IPS DF 6.9 (cell line): ENCODE measurements around the gene ANKMY1.

Experiments
- DNase-seq: peaks from one replicate; pipeline ENCODE4 v3.0.0-alpha.2; 2013; ENCODE audit warnings: low read depth, low spot score
- H3K27ac ChIP-seq: one replicate; pipeline ENCODE4 v1.5.1; 2013; ENCODE audit warnings: low read length, control low read depth
- H3K27me3 ChIP-seq: 2 replicates; pipeline ENCODE4 v1.6.1; 2013; ENCODE audit warnings: mild to moderate bottlenecking, low read length; ENCODE audit not compliant: control insufficient read depth, insufficient read depth
- H3K36me3 ChIP-seq: 2 replicates; pipeline ENCODE4 v1.6.1; 2013; ENCODE audit warnings: low read length; ENCODE audit not compliant: control insufficient read depth, insufficient read depth
- H3K4me1 ChIP-seq: 2 replicates; pipeline ENCODE4 v1.6.1; 2013; ENCODE audit warnings: low read length; ENCODE audit not compliant: control insufficient read depth, insufficient read depth
- H3K4me3 ChIP-seq: 2 replicates; pipeline ENCODE4 v1.5.1; 2013; ENCODE audit warnings: mild to moderate bottlenecking, low read length
- H3K9me3 ChIP-seq: 2 replicates; pipeline ENCODE4 v1.6.1; 2013; ENCODE audit warnings: low read length, inconsistent platforms; ENCODE audit not compliant: control insufficient read depth, insufficient read depth
- WGBS: extraction: QIAGEN DNeasy Blood & Tissue Kit; methylation state at CpG from one replicate; pipeline ENCODE4 v1.1.7; 2013; ENCODE audit warnings: mixed read lengths, missing lambda C conversion rate; ENCODE audit not compliant: insufficient read length, insufficient coverage; 5-methylcytosine and 5-hydroxymethylcytosine counted together

ANKMY1 gene, protein sequence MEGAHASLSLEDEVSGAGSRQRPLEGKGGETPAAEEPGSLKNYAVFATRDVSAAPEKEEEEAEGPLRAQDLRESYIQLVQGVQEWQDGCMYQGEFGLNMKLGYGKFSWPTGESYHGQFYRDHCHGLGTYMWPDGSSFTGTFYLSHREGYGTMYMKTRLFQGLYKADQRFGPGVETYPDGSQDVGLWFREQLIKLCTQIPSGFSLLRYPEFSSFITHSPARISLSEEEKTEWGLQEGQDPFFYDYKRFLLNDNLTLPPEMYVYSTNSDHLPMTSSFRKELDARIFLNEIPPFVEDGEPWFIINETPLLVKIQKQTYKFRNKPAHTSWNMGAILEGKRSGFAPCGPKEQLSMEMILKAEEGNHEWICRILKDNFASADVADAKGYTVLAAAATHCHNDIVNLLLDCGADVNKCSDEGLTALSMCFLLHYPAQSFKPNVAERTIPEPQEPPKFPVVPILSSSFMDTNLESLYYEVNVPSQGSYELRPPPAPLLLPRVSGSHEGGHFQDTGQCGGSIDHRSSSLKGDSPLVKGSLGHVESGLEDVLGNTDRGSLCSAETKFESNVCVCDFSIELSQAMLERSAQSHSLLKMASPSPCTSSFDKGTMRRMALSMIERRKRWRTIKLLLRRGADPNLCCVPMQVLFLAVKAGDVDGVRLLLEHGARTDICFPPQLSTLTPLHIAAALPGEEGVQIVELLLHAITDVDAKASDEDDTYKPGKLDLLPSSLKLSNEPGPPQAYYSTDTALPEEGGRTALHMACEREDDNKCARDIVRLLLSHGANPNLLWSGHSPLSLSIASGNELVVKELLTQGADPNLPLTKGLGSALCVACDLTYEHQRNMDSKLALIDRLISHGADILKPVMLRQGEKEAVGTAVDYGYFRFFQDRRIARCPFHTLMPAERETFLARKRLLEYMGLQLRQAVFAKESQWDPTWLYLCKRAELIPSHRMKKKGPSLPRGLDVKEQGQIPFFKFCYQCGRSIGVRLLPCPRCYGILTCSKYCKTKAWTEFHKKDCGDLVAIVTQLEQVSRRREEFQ

DNA sequence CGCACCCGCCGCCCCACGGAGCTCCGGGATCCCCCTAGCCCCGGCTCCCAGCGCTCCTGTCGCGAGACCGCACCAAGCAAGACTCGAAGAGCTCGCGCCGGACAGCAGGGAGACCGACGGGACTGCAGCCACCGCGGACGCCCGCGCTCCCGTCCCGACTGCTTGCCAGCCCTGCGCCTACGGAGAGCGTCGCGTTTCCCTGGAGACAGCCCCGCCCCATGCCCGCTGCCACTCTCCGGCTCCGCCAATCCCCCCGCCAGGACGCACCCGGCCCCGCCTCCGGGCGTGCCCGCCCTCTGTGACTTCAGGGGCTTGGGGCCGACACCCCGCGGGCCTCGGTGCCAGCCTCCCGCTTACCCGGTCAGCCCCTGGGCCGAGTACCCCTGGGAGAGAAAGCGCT lies at the start of gene ANKMY1:
Gene ANKMY1 (minus strand): TSS at position 181 of the 400 bp plus-strand sequence. CDS start 653 bp downstream, outside the sequence.
- Histone ChIP-seq H3K36me3 (no peaks in the 10 kb centered on the region), H3K9me3 (no peaks in the 10 kb centered on the region), H3K27me3 (no peaks in the 10 kb centered on the region; the same call in 1 of the 2 replicates), H3K4me3 (no peak within 1 kb of the TSS; the same call in 1 of the 2 replicates), H3K27ac (no peak within 1 kb of the TSS), H3K4me1 (no peaks in the 10 kb centered on the region; the same call in 1 of the 2 replicates)
- no CpG with 5 or more reads among the region's 47 CpGs for WGBS
- DNase-seq, result no peak

DNA sequence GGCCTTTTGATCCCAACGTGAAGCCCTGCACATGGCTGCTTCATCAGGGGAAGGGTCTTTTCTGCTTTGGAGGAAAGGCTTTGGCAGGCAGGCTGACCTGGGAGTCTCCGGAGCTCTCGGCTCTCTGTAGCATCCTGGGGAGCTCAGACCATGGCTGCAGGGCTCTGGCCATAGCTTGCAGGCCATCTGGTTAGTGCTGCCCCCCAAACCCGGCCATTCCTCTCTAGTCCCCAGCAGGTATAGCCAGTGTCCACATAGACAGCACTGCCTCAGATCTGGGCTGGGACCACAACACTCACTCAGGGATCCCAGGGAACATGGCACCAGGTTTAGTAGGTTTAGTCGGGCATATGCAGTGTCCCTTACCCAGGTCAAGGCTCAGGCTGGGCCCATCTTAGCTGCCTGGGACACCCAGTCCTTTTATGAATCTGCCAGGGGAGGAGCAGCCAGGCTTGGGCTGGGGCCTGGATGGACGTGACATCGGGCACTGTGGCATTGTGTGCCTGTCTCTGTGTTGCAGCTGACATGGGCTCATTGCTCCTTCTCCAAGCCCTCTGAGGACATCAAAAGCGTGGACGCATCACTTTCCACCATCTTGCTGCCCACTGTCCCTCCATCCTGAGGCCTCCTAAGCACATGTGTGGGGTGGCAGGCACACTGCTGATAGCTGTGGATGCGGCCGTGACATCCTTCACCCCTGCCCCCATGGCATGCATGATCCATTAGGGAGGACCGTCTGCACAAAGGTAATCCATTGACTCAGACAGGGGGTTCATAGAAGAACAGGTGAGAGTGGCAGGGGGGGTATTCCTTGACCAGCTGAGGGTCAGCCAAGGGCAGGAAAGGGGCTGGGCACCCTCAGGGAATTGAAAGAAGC lies 48.3 kb upstream of the ANKMY1 start:
- no peaks in the 10 kb centered on the region for H3K36me3 ChIP-seq
- H3K27me3 ChIP-seq, result no peaks in the 10 kb centered on the region
- H3K4me1 ChIP-seq, result no peaks in the 10 kb centered on the region
- H3K27ac ChIP-seq, result no peak overlapping the region
- DNase-seq, result no peak
- no peak overlapping the region for H3K4me3 ChIP-seq
- no CpG with 5 or more reads among the region's 12 CpGs for WGBS
- no peaks in the 10 kb centered on the region for H3K9me3 ChIP-seq

DNA sequence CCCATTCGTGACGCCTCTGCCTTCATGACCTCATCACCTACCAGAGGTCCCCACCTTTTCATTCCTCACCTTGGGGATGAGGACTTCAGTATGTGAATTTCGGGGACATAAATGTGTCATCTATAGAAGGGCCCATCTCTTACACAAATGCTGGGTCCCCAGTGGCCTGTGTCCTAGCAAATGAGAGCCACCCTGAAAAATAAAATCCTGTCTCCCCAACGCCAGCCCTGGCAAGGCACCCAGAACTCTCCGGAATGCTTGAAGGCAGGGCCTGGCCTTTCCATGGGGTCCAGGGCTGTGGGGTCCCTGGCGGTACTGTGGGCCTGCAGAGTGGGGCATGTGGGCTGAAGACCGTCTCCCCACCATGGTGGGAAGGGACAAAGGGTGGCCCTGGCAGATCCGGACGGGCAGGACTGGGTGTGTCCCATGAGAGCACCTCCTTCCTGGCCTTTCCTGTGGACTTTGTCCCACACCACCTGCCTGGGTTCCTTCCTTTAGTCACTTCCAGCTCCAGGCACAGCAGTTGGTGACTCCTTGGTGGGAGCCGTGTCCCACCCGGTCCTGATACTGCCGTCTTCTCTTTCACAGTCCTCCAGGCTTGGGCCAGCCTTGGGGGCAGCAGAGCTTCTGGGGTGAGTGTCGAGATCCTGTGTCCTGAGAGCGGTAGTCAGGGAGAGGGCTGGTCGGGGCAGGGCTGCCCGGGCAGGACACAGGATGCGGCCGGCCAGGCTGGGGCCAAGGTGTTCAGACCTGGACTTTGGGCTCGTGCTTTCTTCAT lies 47.3 kb upstream of the ANKMY1 start:
- Histone ChIP-seq H3K4me1 (no peaks in the 10 kb centered on the region), H3K9me3 (no peaks in the 10 kb centered on the region), H3K36me3 (no peaks in the 10 kb centered on the region), H3K27me3 (no peaks in the 10 kb centered on the region), H3K4me3 (no peak overlapping the region), H3K27ac (no peak overlapping the region)
- WGBS, result no CpG with 5 or more reads among the region's 19 CpGs
- DNase-seq, result no peak

DNA sequence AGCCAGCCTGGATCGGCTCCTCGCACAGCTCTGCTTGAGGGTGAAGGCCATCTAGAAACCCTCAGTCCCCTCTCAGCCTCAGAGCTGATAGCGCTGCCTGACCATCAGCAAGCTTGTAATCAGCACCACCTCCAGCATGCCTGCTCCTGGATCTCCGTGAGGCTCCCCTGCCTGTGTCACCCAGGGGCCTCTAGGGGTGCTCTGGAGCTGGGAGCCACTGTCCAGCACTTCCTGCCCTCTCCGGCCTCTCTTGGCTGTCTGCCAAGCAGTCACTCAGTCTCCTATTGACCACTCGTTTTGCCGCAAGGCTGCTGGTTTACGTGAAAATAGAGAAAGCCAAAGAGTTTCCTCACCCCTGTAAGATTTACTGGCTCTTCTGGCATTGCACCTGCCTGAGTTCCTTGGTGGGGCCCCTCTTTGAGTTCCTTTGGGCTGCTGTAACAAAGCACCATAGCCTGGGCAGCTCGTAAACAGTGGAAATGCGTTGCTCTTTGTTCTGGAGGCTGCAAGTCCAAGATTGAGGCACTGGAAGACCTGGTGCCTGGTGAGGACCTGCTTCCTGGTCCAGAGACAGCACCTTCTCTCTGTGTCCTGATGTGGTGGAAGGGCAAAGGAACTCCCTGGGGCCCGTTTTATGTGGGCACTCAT lies 46.6 kb upstream of the ANKMY1 start:
- H3K36me3 ChIP-seq, result no peaks in the 10 kb centered on the region
- no peaks in the 10 kb centered on the region for H3K27me3 ChIP-seq
- no peak overlapping the region for H3K27ac ChIP-seq
- H3K4me1 ChIP-seq, result no peaks in the 10 kb centered on the region
- no CpG with 5 or more reads among the region's 11 CpGs for WGBS
- DNase-seq, result no peak
- H3K4me3 ChIP-seq, result no peak overlapping the region
- no peaks in the 10 kb centered on the region for H3K9me3 ChIP-seq

DNA sequence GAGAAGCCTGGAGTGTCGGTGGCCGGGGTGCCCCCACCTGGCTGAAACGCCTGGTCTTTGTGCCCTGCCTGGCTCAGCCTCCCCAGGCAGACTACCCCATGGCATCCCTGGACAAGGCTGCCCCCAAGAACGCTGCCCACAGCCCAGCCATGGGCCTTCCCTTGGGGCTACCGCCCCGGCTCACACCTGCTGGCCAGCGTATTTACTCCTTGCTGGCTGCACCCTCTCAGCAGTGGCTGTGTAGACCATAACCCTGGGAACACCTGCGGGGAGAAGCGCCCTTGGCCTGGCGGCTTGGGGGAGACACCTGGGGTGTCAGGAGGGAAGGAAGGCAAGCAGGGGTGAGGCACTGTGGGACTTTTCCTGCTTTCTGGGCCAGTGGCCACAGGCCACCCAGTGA lies 46.1 kb upstream of the ANKMY1 start:
- H3K4me3 ChIP-seq, result no peak overlapping the region
- no peaks in the 10 kb centered on the region for H3K27me3 ChIP-seq
- H3K9me3 ChIP-seq, result no peaks in the 10 kb centered on the region
- H3K27ac ChIP-seq, result no peak overlapping the region
- H3K36me3 ChIP-seq, result no peaks in the 10 kb centered on the region
- H3K4me1 ChIP-seq, result no peaks in the 10 kb centered on the region
- WGBS, result no CpG with 5 or more reads among the region's 10 CpGs
- DNase-seq, result no peak

DNA sequence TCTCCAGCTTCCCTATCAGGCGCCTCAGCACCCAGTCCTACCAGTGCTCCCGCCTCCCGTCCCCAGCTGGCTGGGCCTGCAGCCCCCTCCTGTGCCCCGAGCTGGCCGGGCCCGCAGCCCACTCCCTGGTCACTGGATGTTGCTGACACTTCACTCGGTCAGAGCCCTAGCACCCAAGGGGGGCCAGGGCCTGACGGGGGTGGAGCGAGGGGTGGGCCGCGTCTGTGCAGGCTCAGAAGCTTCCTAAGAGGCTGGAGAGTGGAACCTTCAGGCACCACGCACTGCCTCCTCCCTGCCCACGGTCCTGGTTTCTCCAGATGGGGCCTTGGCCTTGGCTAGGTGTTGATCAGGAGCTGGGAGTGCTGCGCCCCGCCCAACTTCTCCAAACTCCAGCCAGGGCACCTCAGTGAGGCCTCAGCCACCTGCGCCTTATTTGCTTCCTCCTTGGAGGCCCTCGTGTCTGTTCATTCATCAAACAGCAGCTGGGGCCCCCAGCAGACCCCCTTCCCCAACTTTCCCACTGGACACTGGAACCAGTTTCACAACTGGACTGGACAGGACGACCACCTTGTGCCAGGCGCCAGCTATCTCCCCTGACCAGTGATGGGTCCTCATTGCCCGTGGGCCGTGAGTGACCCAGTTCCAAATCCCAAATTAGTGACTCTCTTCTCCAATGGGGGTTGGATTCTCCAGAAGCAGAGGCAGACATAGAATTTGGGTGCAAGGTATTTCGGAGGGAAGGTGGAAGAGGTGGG lies 45.5 kb upstream of the ANKMY1 start:
- H3K36me3 ChIP-seq, result 0 out of 2 replicates have a peak, but pooled peaks cover 4% of the 10 kb centered on the region
- DNase-seq, result no peak
- H3K27me3 ChIP-seq, result no peaks in the 10 kb centered on the region
- H3K4me1 ChIP-seq, result no peaks in the 10 kb centered on the region
- no CpG with 5 or more reads among the region's 22 CpGs for WGBS
- H3K27ac ChIP-seq, result no peak overlapping the region
- no peak overlapping the region for H3K4me3 ChIP-seq
- H3K9me3 ChIP-seq, result no peaks in the 10 kb centered on the region

DNA sequence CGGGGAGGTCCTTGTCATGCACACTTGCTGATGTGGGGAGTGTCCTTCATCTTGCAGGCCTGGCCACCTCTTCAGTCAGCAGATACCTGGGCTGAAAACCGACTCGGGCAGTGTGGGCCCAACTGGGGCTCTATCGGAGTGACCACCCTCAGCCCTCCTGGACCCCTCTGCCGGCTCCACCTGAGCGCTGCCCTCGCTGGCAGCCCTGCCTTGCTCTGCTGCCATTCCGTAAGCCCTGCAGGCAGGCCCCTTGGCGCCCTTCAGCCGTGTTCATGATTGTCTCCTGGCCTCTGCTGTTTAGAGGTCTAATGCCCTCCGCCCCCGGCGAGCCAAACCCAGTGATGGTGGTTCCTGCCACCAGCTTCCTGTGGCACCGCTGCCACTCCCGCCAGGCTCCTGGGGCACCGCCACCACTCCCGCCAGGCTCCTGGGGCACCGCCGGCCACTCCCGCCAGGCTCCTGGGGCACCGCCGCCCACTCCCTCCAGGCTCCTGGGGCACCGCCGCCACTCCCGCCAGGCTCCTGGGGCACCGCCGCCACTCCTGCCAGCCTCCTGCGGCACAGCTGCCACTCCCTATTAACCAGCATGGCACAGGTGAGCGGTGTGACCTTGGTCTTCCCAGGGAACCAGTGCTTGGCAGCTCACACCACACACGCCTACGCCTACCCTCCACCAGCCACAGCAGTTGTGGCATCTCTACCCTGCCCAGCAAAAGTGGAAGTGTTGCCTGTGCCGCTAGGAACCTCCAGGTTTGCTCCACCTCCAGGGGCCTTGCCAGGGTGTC lies 44.7 kb upstream of the ANKMY1 start:
- Histone ChIP-seq H3K36me3 (peaks cover 11% of the 10 kb centered on the region; the same call in 1 of the 2 replicates), H3K27ac (no peak overlapping the region), H3K4me1 (no peaks in the 10 kb centered on the region), H3K27me3 (no peaks in the 10 kb centered on the region), H3K9me3 (no peaks in the 10 kb centered on the region), H3K4me3 (no peak overlapping the region)
- no CpG with 5 or more reads among the region's 32 CpGs for WGBS
- no peak for DNase-seq

DNA sequence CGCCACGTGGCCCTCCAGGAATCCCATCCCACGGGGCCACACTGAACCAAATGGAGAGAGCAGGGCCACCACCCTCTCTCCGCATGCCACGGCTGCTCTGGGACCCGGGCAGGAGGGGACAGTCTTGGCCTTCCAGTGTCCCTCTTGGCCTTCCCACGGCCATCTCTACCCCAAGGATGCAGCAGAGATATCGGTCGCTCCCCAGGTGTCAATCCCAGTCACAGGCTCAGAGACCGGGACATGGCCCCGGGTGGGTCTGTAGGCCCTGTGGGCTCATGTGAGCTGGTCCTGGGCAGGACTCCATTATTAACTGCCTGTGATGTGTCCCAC lies 44.0 kb upstream of the ANKMY1 start:
- no CpG with 5 or more reads among the region's 11 CpGs for WGBS
- Histone ChIP-seq H3K27me3 (no peaks in the 10 kb centered on the region), H3K36me3 (peaks cover 11% of the 10 kb centered on the region; the same call in 1 of the 2 replicates), H3K4me3 (no peak overlapping the region), H3K27ac (no peak overlapping the region), H3K9me3 (no peaks in the 10 kb centered on the region), H3K4me1 (no peaks in the 10 kb centered on the region)
- DNase-seq, result no peak
